ENCODE data around the gene MYH7B. TPM values are rescaled to one million over a fixed set of nuclear protein-coding genes. Genes with fewer than 3 reads are reported as not detected.

The MYH7B gene
- total RNA-seq, 1 experiment from 2014 or later: 0.74 TPM

DNA sequence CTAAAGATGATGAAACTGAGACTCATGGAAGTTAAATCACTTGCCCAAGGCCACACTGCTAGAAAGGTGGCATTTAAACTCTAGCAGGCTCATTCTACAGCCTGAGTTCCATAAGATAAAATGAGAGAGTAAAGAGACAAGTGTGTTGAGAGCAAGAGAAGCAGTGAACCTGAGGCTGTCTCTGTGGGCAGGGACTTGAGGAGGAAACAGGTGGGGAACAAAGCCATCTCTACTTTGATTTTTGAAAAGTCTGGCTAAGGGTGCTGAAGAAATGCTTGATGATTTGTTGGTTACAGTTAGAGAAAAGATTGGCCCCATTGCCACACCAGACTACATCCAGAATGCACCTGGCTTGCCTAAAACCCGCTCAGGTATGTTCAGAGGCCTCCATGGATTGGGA, 29.1 kb upstream of the MYH7B start:
- ChIA-PET RAD21 (ENCODE audit: low non-redundant PET in 1 of 2, low total read pairs in 2 of 2, uncharacterized antibody in 2 of 2, unreplicated experiment in 2 of 2) (no interaction called here), CTCF (no interaction called here), POLR2A (no interaction called here)
- Histone ChIP-seq H3K9ac (ENCODE audit: low read length) (no peak overlapping the region), H3K9me2 (ENCODE audit: insufficient read depth) (no peaks in the 10 kb centered on the region), H3K4me3 (replicated peaks in 1 of 2; ENCODE audit: low read depth in 1 of 2, low read length in 2 of 2) (no peak overlapping the region), H3K9me3 (ENCODE audit: control insufficient read depth in 1 of 2, insufficient read depth in 1 of 2, low read depth in 1 of 2, low read length in 2 of 2) (peaks cover 0 to 6% of the 10 kb centered on the region in 2 experiments; a peak in 2 of 4 replicates), H3K79me2 (ENCODE audit: insufficient read depth, low read length) (no peaks in the 10 kb centered on the region), H3K4me1 (ENCODE audit: control insufficient read depth in 1 of 2, insufficient read depth in 2 of 2, low read length in 2 of 2) (peaks cover 5 to 10% of the 10 kb centered on the region in 2 experiments), H3K27ac (ENCODE audit: low read depth, low read length) (no peak overlapping the region), H2AFZ (ENCODE audit: low read depth, low read length, poor library complexity, severe bottlenecking) (no peak overlapping the region), H3K36me3 (ENCODE audit: control insufficient read depth in 1 of 2, insufficient read depth in 2 of 2, low read length in 2 of 2) (peaks cover 14 to 59% of the 10 kb centered on the region in 2 experiments), H3K4me2 (ENCODE audit: low read length) (no peak overlapping the region), H4K20me1 (ENCODE audit: insufficient read depth) (no peaks in the 10 kb centered on the region), H3K27me3 (ENCODE audit: insufficient read depth, low read length) (no peaks in the 10 kb centered on the region)
- TF ChIP-seq ELF1 (IDR thresholded peaks at IDR 0.05; ENCODE audit: borderline replicate concordance, low read depth) (no peak), SRF (IDR thresholded peaks at IDR 0.05; ENCODE audit: low read depth) (no peak), REST (IDR thresholded peaks at IDR 0.05; ENCODE audit: low read depth) (no peak), EGR1 (IDR thresholded peaks at IDR 0.05; ENCODE audit: low read depth) (no peak), POLR2AphosphoS5 (IDR thresholded peaks at IDR 0.05; ENCODE audit: low read depth, low read length) (no peak), YY1 (IDR thresholded peaks at IDR 0.05; ENCODE audit: extremely low read depth, insufficient replicate concordance, low read depth, low read length) (no peak), SIN3A (IDR thresholded peaks at IDR 0.05; ENCODE audit: low read depth) (no peak), MAX (IDR thresholded peaks at IDR 0.05) (no peak), POLR2A (IDR thresholded peaks at IDR 0.05; ENCODE audit: borderline replicate concordance, extremely low read depth, insufficient read depth, insufficient read length) (no peak), CEBPB (IDR thresholded peaks at IDR 0.05; ENCODE audit: low read depth) (no peak), EZH2phosphoT487 (IDR thresholded peaks at IDR 0.05; ENCODE audit: borderline replicate concordance) (no peak), ZFX (IDR thresholded peaks at IDR 0.05) (no peak)
- TF ChIP-seq, protein P1, sequence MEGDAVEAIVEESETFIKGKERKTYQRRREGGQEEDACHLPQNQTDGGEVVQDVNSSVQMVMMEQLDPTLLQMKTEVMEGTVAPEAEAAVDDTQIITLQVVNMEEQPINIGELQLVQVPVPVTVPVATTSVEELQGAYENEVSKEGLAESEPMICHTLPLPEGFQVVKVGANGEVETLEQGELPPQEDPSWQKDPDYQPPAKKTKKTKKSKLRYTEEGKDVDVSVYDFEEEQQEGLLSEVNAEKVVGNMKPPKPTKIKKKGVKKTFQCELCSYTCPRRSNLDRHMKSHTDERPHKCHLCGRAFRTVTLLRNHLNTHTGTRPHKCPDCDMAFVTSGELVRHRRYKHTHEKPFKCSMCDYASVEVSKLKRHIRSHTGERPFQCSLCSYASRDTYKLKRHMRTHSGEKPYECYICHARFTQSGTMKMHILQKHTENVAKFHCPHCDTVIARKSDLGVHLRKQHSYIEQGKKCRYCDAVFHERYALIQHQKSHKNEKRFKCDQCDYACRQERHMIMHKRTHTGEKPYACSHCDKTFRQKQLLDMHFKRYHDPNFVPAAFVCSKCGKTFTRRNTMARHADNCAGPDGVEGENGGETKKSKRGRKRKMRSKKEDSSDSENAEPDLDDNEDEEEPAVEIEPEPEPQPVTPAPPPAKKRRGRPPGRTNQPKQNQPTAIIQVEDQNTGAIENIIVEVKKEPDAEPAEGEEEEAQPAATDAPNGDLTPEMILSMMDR (IDR thresholded peaks at IDR 0.05 in 2 of 3, conservative IDR thresholded peaks at IDR 0.05 in 1 of 3; ENCODE audit: borderline replicate concordance in 1 of 3, insufficient read depth in 1 of 3, low read depth in 2 of 3, low read length in 2 of 3): no peak
- TF ChIP-seq, protein P2, sequence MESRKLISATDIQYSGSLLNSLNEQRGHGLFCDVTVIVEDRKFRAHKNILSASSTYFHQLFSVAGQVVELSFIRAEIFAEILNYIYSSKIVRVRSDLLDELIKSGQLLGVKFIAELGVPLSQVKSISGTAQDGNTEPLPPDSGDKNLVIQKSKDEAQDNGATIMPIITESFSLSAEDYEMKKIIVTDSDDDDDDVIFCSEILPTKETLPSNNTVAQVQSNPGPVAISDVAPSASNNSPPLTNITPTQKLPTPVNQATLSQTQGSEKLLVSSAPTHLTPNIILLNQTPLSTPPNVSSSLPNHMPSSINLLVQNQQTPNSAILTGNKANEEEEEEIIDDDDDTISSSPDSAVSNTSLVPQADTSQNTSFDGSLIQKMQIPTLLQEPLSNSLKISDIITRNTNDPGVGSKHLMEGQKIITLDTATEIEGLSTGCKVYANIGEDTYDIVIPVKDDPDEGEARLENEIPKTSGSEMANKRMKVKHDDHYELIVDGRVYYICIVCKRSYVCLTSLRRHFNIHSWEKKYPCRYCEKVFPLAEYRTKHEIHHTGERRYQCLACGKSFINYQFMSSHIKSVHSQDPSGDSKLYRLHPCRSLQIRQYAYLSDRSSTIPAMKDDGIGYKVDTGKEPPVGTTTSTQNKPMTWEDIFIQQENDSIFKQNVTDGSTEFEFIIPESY (IDR thresholded peaks at IDR 0.05; ENCODE audit: extremely low read depth, insufficient replicate concordance, low read length): no peak
- no peak for DNase-seq (ENCODE audit: low read depth, low spot score)
- intact Hi-C loops (cut with micrococcal nuclease): no loop called here
- no TSS peak for BruUV-seq (replicated peaks)
- ATAC-seq: no peak
